IPS-11a (cell line): ENCODE data around the gene WASL.

Experiments used
- H3K4me3 ChIP-seq: one replicate; pipeline ENCODE4 v1.5.1; 2013; ENCODE audit warnings: low read depth, low read length, control low read depth

Gene WASL

GRCh38 chr7:123705211-123705901 is 43.4 kb downstream of the WASL start:
- no peak overlapping the region for H3K4me3 ChIP-seq

GRCh38 chr7:123695944-123696677 is 52.7 kb downstream of the WASL start:
- no peak overlapping the region for H3K4me3 ChIP-seq

GRCh38 chr7:123692471-123692877 is 56.3 kb downstream of the WASL start:
- H3K4me3 ChIP-seq = no peak overlapping the region

DNA sequence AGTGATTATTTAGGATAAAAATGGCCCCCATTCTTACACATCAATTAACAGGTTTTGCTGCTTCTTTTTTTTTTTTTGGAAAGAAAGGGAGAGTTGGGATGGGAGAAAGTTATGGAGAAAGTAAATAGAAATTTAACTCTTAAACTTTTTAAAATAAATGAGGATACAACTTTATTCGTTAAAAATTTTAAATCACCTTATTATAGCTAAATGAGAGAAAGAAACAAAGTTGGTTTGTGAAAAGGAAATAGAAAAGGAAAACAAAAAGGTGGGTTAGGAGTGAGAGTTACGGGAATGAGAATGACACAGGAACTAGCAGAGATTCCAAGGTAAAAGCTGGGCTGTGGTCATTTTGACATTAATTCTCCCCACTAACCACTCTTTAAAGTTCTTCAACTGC is 58.3 kb downstream of the WASL start:
- H3K4me3 ChIP-seq = no peak overlapping the region

DNA sequence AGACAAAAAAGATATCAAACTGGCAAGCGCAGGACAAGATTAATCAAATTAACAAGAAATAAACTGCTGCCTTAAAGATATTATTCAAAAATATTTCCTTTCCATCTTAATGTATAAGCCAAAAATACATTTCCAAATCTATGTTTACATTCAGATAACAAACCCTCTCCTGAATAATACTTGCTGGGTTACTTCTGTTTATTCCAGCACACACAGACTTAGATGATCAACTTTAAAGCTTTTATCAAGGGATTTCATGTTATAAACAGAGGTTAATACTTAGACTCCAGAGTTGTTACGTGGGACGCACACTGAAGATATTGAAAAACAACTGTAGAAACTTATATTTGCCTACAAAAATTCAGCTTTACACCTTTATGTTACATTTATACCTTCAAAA is 59.6 kb downstream of the WASL start:
- H3K4me3 ChIP-seq = no peak overlapping the region

DNA sequence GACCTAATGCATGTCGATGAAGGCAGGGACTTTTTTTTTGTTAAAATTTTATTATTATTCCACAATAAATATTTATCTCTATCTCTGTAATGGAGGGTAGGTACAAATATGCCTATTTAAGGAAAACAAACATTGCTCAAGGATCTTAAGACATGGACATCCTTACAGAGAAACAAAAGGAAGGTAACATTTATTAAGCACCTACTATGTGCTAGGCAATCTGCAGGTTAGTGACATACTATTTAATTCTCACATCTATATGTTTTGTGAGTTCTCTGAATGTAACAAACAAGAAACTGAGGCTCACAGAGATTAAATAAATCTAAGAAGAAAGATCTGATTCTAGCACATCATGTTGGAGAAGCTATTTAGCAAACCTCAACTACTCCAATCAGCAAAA is 61.1 kb downstream of the WASL start:
- H3K4me3 ChIP-seq = no peak overlapping the region

- H3K4me3 ChIP-seq = no peak overlapping the region
Observed at GRCh38 chr7:123687161-123687560, 61.6 kb downstream of the WASL start.

GRCh38 chr7:123682690-123683089 is 66.1 kb downstream of the WASL start:
- H3K4me3 ChIP-seq = no peak overlapping the region

DNA sequence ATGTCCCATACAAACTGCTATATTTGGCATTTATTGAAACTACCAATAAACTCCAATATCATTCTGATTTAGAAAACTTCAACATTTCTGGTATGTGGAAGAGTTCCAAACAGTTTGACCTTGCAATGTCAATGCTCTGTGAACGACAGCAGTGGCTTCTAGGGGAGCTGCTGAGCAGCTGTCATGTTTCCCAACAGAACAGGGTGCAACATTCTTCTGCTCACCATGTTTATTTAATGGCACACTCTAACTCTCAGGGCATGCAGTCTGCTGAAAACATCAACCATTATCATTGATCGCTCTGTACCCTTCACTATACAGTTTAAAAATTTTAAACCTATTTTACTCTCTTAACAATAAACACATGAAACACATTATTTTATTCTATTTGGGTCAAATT is 67.2 kb downstream of the WASL start:
- no peak overlapping the region for H3K4me3 ChIP-seq

- H3K4me3 ChIP-seq = no peak overlapping the region
Observed at GRCh38 chr7:123680580-123680979, 68.2 kb downstream of the WASL start.

DNA sequence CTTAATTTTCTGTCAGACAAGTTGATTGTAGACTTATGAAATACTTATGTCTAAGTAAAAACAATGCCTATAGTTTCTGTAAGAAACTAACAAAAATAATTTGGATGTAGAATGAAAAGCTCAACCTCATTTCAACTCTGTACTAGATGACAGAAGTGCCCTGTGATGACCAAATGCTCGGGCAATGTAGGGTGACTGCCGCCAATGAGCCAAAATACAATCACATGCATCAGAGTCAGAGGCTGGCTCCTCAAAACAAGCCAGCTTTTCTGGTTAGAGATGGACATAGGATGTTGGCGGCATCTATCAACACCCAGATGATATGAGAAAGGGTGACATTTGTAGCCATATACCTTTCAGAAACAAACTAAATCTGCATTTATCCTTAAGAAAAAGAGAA is 69.2 kb downstream of the WASL start:
- H3K4me3 ChIP-seq = no peak overlapping the region

DNA sequence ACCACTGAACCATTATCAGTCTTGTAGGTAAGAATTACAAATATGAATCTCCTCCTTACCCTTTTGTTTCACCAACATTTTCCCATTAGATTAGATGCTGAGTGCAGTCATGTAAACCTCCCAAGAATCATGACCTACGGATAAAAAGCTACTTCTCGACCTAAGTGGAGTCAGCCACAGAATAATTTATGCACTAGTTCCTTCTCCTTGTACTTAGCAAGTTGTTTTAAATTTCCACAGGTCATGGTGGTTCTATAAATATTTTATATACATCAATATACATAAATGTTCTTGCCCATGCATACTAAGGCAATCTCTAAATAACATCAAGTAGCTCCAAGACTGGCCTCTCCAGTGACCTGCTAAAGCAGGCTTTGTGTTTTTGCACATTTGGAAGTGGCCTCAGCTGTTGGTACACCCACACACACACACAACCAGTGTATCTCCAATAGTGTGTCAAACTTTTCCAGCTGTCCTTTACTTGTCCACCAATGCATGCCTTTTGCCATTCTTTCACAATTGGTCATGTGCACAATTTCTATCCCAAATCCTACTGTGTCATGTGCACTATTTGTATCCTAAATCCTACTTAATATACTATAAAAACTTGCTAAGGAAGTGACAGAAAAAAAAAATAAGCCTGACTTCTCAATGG is 71.6 kb downstream of the WASL start:
- H3K4me3 ChIP-seq = no peak overlapping the region

DNA sequence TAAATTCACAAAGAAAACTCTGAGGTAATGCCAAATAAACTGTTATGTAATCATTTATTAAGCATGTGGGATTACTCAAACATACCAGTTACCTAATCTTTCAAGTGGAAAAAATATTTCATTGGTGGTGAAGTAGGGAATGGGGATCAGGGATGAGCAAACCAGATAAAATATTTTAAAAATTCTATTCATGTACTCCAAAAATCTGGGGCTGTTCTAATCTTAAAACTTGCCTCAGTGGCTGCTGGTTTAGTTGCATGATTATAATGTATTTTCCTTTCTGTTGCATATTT is 73.7 kb downstream of the WASL start:
- H3K4me3 ChIP-seq = no peak overlapping the region

- no peak overlapping the region for H3K4me3 ChIP-seq
Observed at GRCh38 chr7:123674399-123675180, 74.2 kb downstream of the WASL start.

GRCh38 chr7:123673752-123674398 is 74.9 kb downstream of the WASL start:
- no peak overlapping the region for H3K4me3 ChIP-seq

DNA sequence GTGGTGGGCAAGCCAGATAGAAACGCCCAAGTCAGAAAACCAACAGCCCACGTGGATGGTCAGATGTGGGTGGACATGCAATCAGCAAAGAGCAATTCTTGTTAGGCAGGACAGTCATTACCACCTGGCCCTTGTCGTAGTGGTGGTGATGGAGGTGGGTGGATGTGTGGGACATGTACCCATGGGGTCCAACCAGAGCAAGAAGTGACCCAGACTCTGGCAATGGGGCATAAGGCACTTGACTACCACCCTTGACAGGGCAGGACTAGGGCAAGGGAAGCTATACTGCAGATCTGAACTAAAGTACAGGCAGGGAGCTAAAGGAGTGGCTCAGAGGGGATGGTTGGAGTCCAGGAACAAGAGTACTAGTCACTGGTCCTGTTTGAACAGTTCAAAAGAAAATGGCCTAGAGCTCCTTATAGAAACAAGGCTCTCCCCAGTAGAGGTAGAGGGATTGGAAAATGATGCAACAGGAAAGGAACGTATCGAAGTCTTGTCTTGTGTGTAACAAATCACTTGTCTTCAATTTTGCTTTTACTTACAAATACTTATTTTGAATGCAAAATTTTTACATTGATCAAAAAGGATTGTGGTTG is 75.6 kb downstream of the WASL start:
- H3K4me3 ChIP-seq = no peak overlapping the region

DNA sequence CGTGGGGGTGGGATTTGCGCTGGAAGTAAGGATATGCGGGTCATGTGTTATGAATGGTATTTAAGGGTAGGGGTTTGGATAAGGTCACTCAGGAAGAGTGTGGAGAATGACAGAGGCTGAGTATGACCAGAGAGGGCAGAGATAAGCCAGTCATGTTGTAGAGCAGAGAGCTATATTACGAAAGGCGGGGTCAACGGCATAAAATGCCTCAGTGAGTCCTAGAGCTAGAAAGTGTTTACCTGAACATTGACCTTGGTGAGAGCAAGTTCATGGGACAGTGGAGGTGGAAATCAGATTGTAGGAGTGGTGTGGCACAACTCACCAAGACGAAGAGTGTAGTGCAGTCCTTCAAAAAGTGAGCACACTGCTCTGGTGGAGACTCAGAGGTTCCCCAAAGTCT is 79.3 kb downstream of the WASL start:
- H3K4me3 ChIP-seq = no peak overlapping the region

DNA sequence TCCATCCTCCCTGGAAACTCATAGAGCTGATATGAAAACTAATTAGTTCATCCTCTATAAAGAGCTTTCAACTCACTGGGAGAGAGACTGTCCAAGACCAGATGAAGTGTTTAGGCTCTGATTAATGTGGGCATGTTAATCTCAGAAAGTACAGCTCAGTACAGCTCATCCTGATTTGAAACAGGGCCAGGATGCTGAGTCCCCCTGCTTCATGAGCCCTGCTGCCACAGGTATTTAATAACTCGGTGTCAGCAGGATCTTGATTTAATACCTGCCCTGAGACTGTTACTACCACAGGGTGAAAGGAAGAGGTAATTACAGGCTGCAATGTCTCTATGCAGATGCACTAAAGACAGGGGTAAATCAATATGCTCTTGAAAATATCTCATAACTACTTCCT is 82.3 kb downstream of the WASL start:
- no peak overlapping the region for H3K4me3 ChIP-seq

GRCh38 chr7:123665896-123666295 is 82.9 kb downstream of the WASL start:
- H3K4me3 ChIP-seq = no peak overlapping the region

DNA sequence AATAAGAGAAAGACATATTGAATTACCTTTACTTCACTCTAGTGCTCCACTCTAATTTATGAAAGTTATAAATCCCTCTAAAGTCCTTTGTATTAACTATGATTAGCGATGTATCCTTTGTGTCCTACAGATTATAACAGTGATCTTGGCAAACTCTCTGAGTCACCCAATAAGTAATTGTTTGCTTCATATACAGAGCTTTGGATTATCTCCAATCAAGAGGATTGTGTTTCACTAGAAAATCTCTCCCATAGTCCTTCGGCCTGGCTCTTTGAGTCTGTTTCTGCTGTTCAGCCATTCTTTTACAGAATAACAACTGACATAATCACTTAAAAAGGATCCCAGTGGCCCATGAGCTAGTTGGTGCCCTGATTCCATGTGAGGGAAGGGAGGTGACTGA is 83.6 kb downstream of the WASL start:
- H3K4me3 ChIP-seq = no peak overlapping the region

DNA sequence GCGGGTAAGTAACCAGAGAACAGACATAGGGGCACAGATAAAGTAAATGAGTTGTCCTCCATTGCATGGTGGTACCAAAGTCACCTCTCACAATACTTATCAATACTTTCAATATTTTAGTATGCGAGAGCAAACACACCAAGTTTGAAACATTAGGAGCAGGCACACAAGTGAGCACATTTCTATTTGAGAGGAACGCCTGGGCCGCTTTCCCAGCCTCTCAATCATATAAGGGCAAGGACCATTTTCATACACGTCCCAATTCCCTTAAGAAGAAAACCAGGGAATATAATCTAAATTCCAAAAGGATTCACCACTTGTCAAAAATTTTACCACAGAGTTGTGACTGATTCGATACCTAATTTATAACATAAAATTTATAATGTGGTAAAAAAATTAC is 85.6 kb downstream of the WASL start:
- no peak overlapping the region for H3K4me3 ChIP-seq
